ENCODE results near the gene N4BP3.
"Not testable (repeated sequence)": the region's sequence is repeated elsewhere in the genome, so short reads cannot be mapped to it uniquely, and the experiment has no call there.

The N4BP3 gene

GRCh38 chr5:178122346-178122745, 9.0 kb downstream of the N4BP3 start:
- no peak for DNase-seq (ENCODE audit: low read depth)

- DNase-seq (ENCODE audit: low read depth), result no peak
Measured at GRCh38 chr5:178123094-178123965, 10.0 kb downstream of the N4BP3 start.

- DNase-seq (ENCODE audit: low read depth), result no peak
Measured at GRCh38 chr5:178123966-178124925, 10.9 kb downstream of the N4BP3 start.

- DNase-seq (ENCODE audit: low read depth), result no peak
Measured at GRCh38 chr5:178125253-178125906, 12.0 kb downstream of the N4BP3 start.

GRCh38 chr5:178126556-178126955, 13.2 kb downstream of the N4BP3 start:
- no peak for DNase-seq (ENCODE audit: low read depth)

GRCh38 chr5:178127300-178128009, 14.1 kb downstream of the N4BP3 start:
- not testable (repeated sequence) for DNase-seq (ENCODE audit: low read depth)

GRCh38 chr5:178129296-178129695, 16.0 kb downstream of the N4BP3 start:
- DNase-seq (ENCODE audit: low read depth), result no peak

GRCh38 chr5:178130234-178130575, 16.9 kb downstream of the N4BP3 start:
- DNase-seq (ENCODE audit: low read depth), result not testable (repeated sequence)

- peak; percentile 52 for DNase-seq (ENCODE audit: low read depth)
Measured at GRCh38 chr5:178130576-178131445, 17.5 kb downstream of the N4BP3 start, which contains the start of gene RMND5B. RMND5B (plus strand) TSS chr5:178131014; CDS start chr5:178138120, 7,106 bp downstream.

- DNase-seq (ENCODE audit: low read depth), result no peak
Measured at GRCh38 chr5:178131446-178131996, 18.2 kb downstream of the N4BP3 start.

GRCh38 chr5:178136990-178137389, 23.7 kb downstream of the N4BP3 start:
- no peak for DNase-seq (ENCODE audit: low read depth)

- DNase-seq (ENCODE audit: low read depth), result no peak
Measured at GRCh38 chr5:178137991-178138390, 24.7 kb downstream of the N4BP3 start.

GRCh38 chr5:178141550-178141949, 28.2 kb downstream of the N4BP3 start:
- no peak for DNase-seq (ENCODE audit: low read depth)

- DNase-seq (ENCODE audit: low read depth), result no peak
Measured at GRCh38 chr5:178142642-178143041, 29.3 kb downstream of the N4BP3 start.

GRCh38 chr5:178143246-178143645, 29.9 kb downstream of the N4BP3 start:
- no peak for DNase-seq (ENCODE audit: low read depth)

- no peak for DNase-seq (ENCODE audit: low read depth)
Measured at GRCh38 chr5:178143901-178144300, 30.6 kb downstream of the N4BP3 start.

- DNase-seq (ENCODE audit: low read depth), result no peak
Measured at GRCh38 chr5:178145965-178146820, 32.9 kb downstream of the N4BP3 start.

- no peak for DNase-seq (ENCODE audit: low read depth)
Measured at GRCh38 chr5:178147406-178147805, 34.1 kb downstream of the N4BP3 start.

- no peak for DNase-seq (ENCODE audit: low read depth)
Measured at GRCh38 chr5:178149199-178149932, 36.0 kb downstream of the N4BP3 start.

Measured in fibroblast of the conjunctiva (primary cell).